Ovary (tissue), 3 donors: Measurements from ENCODE around the gene AGFG2.
"Not testable (repeated sequence)": the region's sequence is repeated elsewhere in the genome, so short reads cannot be mapped to it uniquely, and the experiment has no call there.

Experiments used
- CTCF ChIP-seq, 3 donors: fragments of 450-650 bp in 2 of 3; fragments of 200-600 bp in 1 of 3; IDR thresholded peaks; one replicate each; pipeline versions ENCODE4 v1.5.1 to v1.8.0; 2016 to 2022; ENCODE audit warnings: antibody characterized with exemption in 3 of 3, mild to moderate bottlenecking in 1 of 3
- EP300 ChIP-seq: sonication (generic); formaldehyde crosslinking; IDR thresholded peaks from one replicate; pipeline ENCODE4 v1.6.1; 2017; ENCODE audit warnings: antibody characterized with exemption
- POLR2A ChIP-seq: fragments of 450-650 bp; IDR thresholded peaks from one replicate; pipeline ENCODE4 v1.6.1; 2017; ENCODE audit warnings: antibody characterized with exemption, mild to moderate bottlenecking, moderate library complexity
- donor health status: DM: no; HTN: no; CAD: no.

- TF ChIP-seq CTCF (IDR thresholded peaks at IDR 0.05); POLR2A; EP300: not testable (repeated sequence)
These were observed 17.0 kb upstream of the AGFG2 start for GRCh38 chr7:100521909-100522593.
